Lung (tissue), 12 donors: Measurements from ENCODE around the gene MAGIX. TPM values are rescaled to one million over a fixed set of nuclear protein-coding genes. Genes with fewer than 3 reads are reported as not detected.
"Not testable (repeated sequence)": the region's sequence is repeated elsewhere in the genome, so short reads cannot be mapped to it uniquely, and the experiment has no call there.

Experiments
- ATAC-seq: fragments of 200-7000 bp; cut with Tn5 transposase; one replicate; pipeline ENCODE4 v1.9.1; 2020; ENCODE audit warnings: moderate number of reproducible peaks; ENCODE audit not compliant: insufficient read depth, low FRiP score
- DNase-seq, 3 donors: peaks; one replicate each; pipeline ENCODE4 v3.0.0-alpha.2; 2013 to 2017
- H3K27ac ChIP-seq, 2 donors: one replicate each; pipeline ENCODE4 v1.5.1; 2013; ENCODE audit warnings: mild to moderate bottlenecking in 2 of 2, moderate library complexity in 2 of 2, control low read depth in 1 of 2, inconsistent platforms in 1 of 2, low read depth in 1 of 2, low read length in 1 of 2
- H3K27me3 ChIP-seq, 3 donors: one replicate each; pipeline ENCODE4 v1.5.1; 2013; ENCODE audit warnings: low read length in 2 of 3; ENCODE audit not compliant: control insufficient read depth in 3 of 3, insufficient read depth in 3 of 3
- H3K36me3 ChIP-seq, 4 donors: one replicate each; pipeline ENCODE4 v1.5.1; 2013; ENCODE audit warnings: low read length in 4 of 4, mild to moderate bottlenecking in 1 of 4, moderate library complexity in 1 of 4; ENCODE audit not compliant: control insufficient read depth in 4 of 4, insufficient read depth in 4 of 4
- H3K4me1 ChIP-seq, 5 donors: one replicate each; pipeline ENCODE4 v1.5.1; 2013; ENCODE audit warnings: low read length in 5 of 5, mild to moderate bottlenecking in 2 of 5, moderate library complexity in 1 of 5; ENCODE audit not compliant: control insufficient read depth in 5 of 5, insufficient read depth in 5 of 5
- H3K4me3 ChIP-seq: one replicate; pipeline ENCODE4 v1.5.1; 2013; ENCODE audit warnings: mild to moderate bottlenecking, control low read depth, moderate library complexity
- H3K9ac ChIP-seq, 2 donors: one replicate each; pipeline ENCODE4 v1.5.1; 2013; ENCODE audit warnings: low read length in 2 of 2, control low read depth in 1 of 2; ENCODE audit not compliant: insufficient read depth in 1 of 2
- H3K9me3 ChIP-seq, 4 donors: one replicate each; pipeline ENCODE4 v1.5.1; 2013; ENCODE audit warnings: low read length in 3 of 4, mild to moderate bottlenecking in 1 of 4, moderate library complexity in 1 of 4; ENCODE audit not compliant: control insufficient read depth in 4 of 4, insufficient read depth in 3 of 4
- CTCF ChIP-seq: IDR thresholded peaks from 2 replicates; pipeline ENCODE4 v1.5.1; 2012; ENCODE audit warnings: mild to moderate bottlenecking; ENCODE audit errors: control extremely low read depth, extremely low read depth
- WGBS, 2 donors: extraction: QIAGEN DNeasy Blood & Tissue Kit; methylation state at CpG; one replicate each; pipeline ENCODE4 v1.1.7; 2013; 5-methylcytosine and 5-hydroxymethylcytosine counted together
- polyA plus RNA-seq, 2 donors: library from polyadenylated mRNA; stranded (reverse); fragments of 200-250 nt; gene quantifications; one replicate each; pipeline ENCODE4 v1.2.1, GENCODE V29; 2013
- total RNA-seq, 2 donors: library from RNA; depleted of rRNA in 1 of 2; stranded (reverse); fragments of >200 nt in 1 of 2; gene quantifications; one replicate each; pipeline ENCODE4 v1.2.1, GENCODE V29; 2014 to 2021
- donor health status: control.
- donor health status: control.
- donor health status: Bipolar disorder and iron deficiency.
- donor health status: healthy.
- donor health status: DM: yes; HTN: yes; CAD: no.

Gene MAGIX
- total and polyA plus RNA-seq, 4 donors = 7.3 to 19.0 (median 12.5) TPM

- no peaks in the 10 kb centered on the region for H3K4me1 ChIP-seq
- DNase-seq (no peak), ATAC-seq (no peak)
- no peak overlapping the region for H3K27ac ChIP-seq
- no peaks in the 10 kb centered on the region for H3K27me3 ChIP-seq
- 59 to 61% methylated on average over 4 of the region's 4 CpGs for WGBS, 2 donors
- TF ChIP-seq CTCF = no peak
- no peak overlapping the region for H3K9ac ChIP-seq
- H3K9me3 ChIP-seq = peaks cover 0 to 2% (median 0%) of the 10 kb centered on the region in 4 donors
- no peaks in the 10 kb centered on the region for H3K36me3 ChIP-seq
- no peak overlapping the region for H3K4me3 ChIP-seq
Observed at GRCh38 chrX:49129427-49129826, 33.1 kb upstream of the MAGIX start.

- H3K9ac ChIP-seq, ATAC-seq, DNase-seq, H3K4me1 ChIP-seq, H3K27ac ChIP-seq, H3K27me3 ChIP-seq, H3K9me3 ChIP-seq, H3K4me3 ChIP-seq, H3K36me3 ChIP-seq: not testable (repeated sequence)
- 81 to 94% methylated on average over 7 of the region's 7 CpGs for WGBS, 2 donors
Observed at GRCh38 chrX:49132275-49132674, 30.3 kb upstream of the MAGIX start.

- DNase-seq = no peak
- H3K9me3 ChIP-seq = peaks cover 0 to 4% (median 1%) of the 10 kb centered on the region in 4 donors
- no peak for ATAC-seq
- H3K9ac ChIP-seq = no peak overlapping the region
- no peaks in the 10 kb centered on the region for H3K36me3 ChIP-seq
- TF ChIP-seq CTCF = no peak
- H3K27me3 ChIP-seq = no peaks in the 10 kb centered on the region
- H3K27ac ChIP-seq = no peak overlapping the region
- WGBS, 2 donors = 71 to 92% methylated on average over 1 of the region's 1 CpG
- H3K4me3 ChIP-seq = no peak overlapping the region
- H3K4me1 ChIP-seq = no peaks in the 10 kb centered on the region
Observed at GRCh38 chrX:49133759-49134158, 28.8 kb upstream of the MAGIX start.

- Histone ChIP-seq H3K9ac (no peak overlapping the region), H3K4me1 (no peaks in the 10 kb centered on the region), H3K36me3 (no peaks in the 10 kb centered on the region), H3K27ac (no peak overlapping the region), H3K4me3 (no peak overlapping the region), H3K27me3 (no peaks in the 10 kb centered on the region), H3K9me3 (peaks cover 0 to 21% (median 11%) of the 10 kb centered on the region in 4 donors)
- ATAC-seq (no peak), DNase-seq (no peak)
- no peak for TF ChIP-seq CTCF
- WGBS, 2 donors = 82 to 100% methylated on average over 1 of the region's 1 CpG
Observed at GRCh38 chrX:49137492-49137891, 25.1 kb upstream of the MAGIX start.
